Kidney (tissue), 14 donors: ENCODE data around the gene GNA14. TPM values are rescaled to one million over a fixed set of nuclear protein-coding genes. Genes with fewer than 3 reads are reported as not detected.

Experiments
- DNase-seq, 5 donors: peaks; one replicate each; pipeline ENCODE4 v3.0.0-alpha.2; 2013 to 2020
- FAIRE-seq: peaks from 2 replicates; lab custom pipeline; 2012; peaks lifted over from hg19 to GRCh38; lab: Jason Lieb, UNC
- H3K27ac ChIP-seq, 2 donors: one replicate each; pipeline ENCODE4 v1.7.0; 2013; ENCODE audit warnings: low read depth in 2 of 2, low read length in 2 of 2, inconsistent platforms in 1 of 2
- H3K27me3 ChIP-seq: one replicate; pipeline ENCODE4 v1.7.1; 2013; ENCODE audit warnings: low read length, inconsistent platforms; ENCODE audit not compliant: control insufficient read depth, insufficient read depth
- H3K36me3 ChIP-seq, 3 donors: one replicate each; pipeline versions ENCODE4 v1.7.0 to v1.7.1; 2013; ENCODE audit warnings: low read length in 3 of 3, control low read depth in 1 of 3, inconsistent platforms in 1 of 3; ENCODE audit not compliant: insufficient read depth in 3 of 3, control insufficient read depth in 2 of 3
- H3K4me1 ChIP-seq, 3 donors: one replicate each; pipeline versions ENCODE4 v1.7.0 to v1.7.1; 2013; ENCODE audit warnings: low read length in 3 of 3, inconsistent platforms in 1 of 3, low read depth in 1 of 3; ENCODE audit not compliant: control insufficient read depth in 2 of 3, insufficient read depth in 2 of 3
- H3K4me3 ChIP-seq, 3 donors: one replicate each; pipeline versions ENCODE4 v1.7.0 to v1.8.1; 2013; ENCODE audit warnings: low read length in 3 of 3, control low read depth in 1 of 3, inconsistent platforms in 1 of 3
- H3K9ac ChIP-seq, 3 donors: one replicate each; pipeline versions ENCODE4 v1.7.0 to v1.7.1; 2013; ENCODE audit warnings: low read length in 3 of 3, control low read depth in 1 of 3, inconsistent platforms in 1 of 3
- H3K9me3 ChIP-seq, 3 donors: one replicate each; pipeline versions ENCODE4 v1.7.0 to v1.7.1; 2013; ENCODE audit warnings: low read length in 3 of 3, control low read depth in 1 of 3, inconsistent platforms in 1 of 3; ENCODE audit not compliant: control insufficient read depth in 2 of 3, insufficient read depth in 1 of 3
- CTCF ChIP-seq: IDR thresholded peaks from 3 replicates; pipeline ENCODE4 v1.5.1; 2012; ENCODE audit warnings: mild to moderate bottlenecking, moderate library complexity, borderline replicate concordance; ENCODE audit not compliant: insufficient read depth; ENCODE audit errors: extremely low read depth
- intact Hi-C: fragments of 100-400 bp; cut with DNase I; formaldehyde crosslinking; loops from one replicate; pipeline ENCODE4 v1.11.1; 2022
- polyA plus RNA-seq: library from polyadenylated mRNA; stranded (reverse); fragments of 350-450 nt; fragmentation: Illumina TruSeq; extraction: RNeasy Lipid Tissue Mini Kit (QIAGEN cat#74804); gene quantifications from one replicate; pipeline ENCODE4 v1.2.3, GENCODE V29; 2014; ENCODE audit warnings: low read depth, low replicate concordance; ENCODE audit not compliant: insufficient read depth
- total RNA-seq: library from RNA; stranded (reverse); fragmentation: NEBNext Ultra II Directional; extraction: Animal tissue kit (Norgen Biotek cat#: 25700); gene quantifications from one replicate; pipeline ENCODE4 v1.2.1, GENCODE V29; 2021
- donor health status: control.
- donor health status: control.
- donor health status: control.
- donor health status: control.
- donor health status: control.
- donor health status: DM: yes; HTN: yes; CAD: no.
- donor health status: Normal renal cell carcinoma (clear cell type).

GNA14 gene
- total and polyA plus RNA-seq, 2 donors from 2014 or later, result 6.5 to 10.4 TPM

DNA sequence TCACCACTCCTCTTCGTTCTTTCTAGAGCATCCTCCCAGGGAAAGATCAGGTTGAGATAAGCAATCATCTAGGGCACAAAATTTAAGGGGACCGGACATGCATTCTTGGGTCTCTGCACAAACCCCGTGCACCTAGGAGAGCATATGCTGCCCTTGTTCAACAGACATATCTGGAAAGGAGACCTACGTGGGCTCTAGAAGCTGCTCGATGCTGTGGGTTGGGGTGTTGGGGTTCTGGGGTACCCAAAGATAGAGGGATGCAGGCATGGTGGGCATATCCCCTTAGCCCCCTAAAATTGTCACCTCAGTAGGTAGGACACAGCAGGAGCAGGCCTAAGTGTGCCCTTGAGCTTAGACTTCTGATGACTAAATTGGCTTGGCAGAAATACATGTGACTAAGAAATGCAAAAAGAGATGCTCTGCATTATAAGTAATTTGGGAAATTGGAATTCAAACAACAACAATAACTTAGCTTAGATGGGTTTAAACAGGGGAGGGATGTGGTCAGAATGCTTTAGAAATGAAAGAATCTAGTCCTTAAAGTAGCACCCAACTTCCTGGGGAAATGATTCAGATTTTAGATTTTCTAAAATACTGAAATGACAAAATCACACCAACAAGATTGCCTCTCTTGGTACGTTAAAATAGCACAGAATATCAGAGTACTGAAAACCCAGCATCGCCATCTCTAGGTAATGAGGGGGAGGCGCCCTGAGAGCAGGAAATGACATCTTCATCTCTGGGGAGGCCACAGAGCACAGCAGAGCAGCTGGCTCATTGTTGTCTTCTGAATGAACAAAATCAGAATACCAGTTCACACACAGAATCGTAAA is 172.3 kb downstream of the GNA14 start:
- no peaks in the 10 kb centered on the region for H3K36me3 ChIP-seq
- no peak for TF ChIP-seq CTCF
- H3K27me3 ChIP-seq, result no peaks in the 10 kb centered on the region
- DNase-seq, result peak in 1 of 5 donors; percentile 33
- FAIRE-seq, result no peak
- no peak overlapping the region for H3K9ac ChIP-seq
- H3K27ac ChIP-seq, result no peak overlapping the region
- peaks cover 0 to 7% (median 0%) of the 10 kb centered on the region in 3 donors for H3K9me3 ChIP-seq
- peaks cover 0 to 3% (median 0%) of the 10 kb centered on the region in 3 donors for H3K4me1 ChIP-seq
- intact Hi-C loops, result no loop called here
- H3K4me3 ChIP-seq, result no peak overlapping the region

DNA sequence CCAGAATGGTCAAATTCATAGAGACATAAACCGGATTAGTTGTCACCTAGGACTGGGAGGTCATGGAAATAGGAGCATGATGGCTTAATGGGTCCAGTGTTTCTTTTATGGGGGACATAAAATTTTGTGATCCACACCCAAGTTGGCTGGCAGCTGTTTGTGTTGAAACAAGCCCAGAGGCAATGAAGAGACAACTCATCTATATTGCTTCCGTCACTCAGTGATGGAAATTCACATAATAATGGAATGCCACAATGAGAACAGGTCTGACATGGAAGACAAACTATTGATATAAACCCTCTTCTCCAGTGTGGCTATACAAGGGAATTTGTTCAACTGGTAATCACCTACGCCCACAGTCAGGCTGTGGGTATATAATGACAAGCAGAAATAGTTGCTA is 173.2 kb downstream of the GNA14 start:
- no peaks in the 10 kb centered on the region for H3K27me3 ChIP-seq
- H3K4me3 ChIP-seq, result no peak overlapping the region
- peaks cover 0 to 7% (median 0%) of the 10 kb centered on the region in 3 donors for H3K9me3 ChIP-seq
- no peak overlapping the region for H3K9ac ChIP-seq
- no peaks in the 10 kb centered on the region for H3K36me3 ChIP-seq
- no peak for TF ChIP-seq CTCF
- no peak overlapping the region for H3K27ac ChIP-seq
- intact Hi-C loops, result no loop called here
- H3K4me1 ChIP-seq, result peaks cover 0 to 3% (median 0%) of the 10 kb centered on the region in 3 donors
- DNase-seq (no peak), FAIRE-seq (no peak)

- H3K27me3 ChIP-seq, result no peaks in the 10 kb centered on the region
- no peak for TF ChIP-seq CTCF
- no peak overlapping the region for H3K4me3 ChIP-seq
- intact Hi-C loops, result no loop called here
- DNase-seq, result no peak
- H3K4me1 ChIP-seq, result peaks cover 0 to 3% (median 0%) of the 10 kb centered on the region in 3 donors
- no peaks in the 10 kb centered on the region for H3K36me3 ChIP-seq
- no peak overlapping the region for H3K27ac ChIP-seq
- no peak overlapping the region for H3K9ac ChIP-seq
- FAIRE-seq, result no peak
- peaks cover 0 to 7% (median 0%) of the 10 kb centered on the region in 3 donors for H3K9me3 ChIP-seq
Observed at GRCh38 chr9:77472646-77473045, 175.5 kb downstream of the GNA14 start.
